Hepatocyte (in vitro differentiated cells): ENCODE results near the gene CD52. TPM values are rescaled to one million over a fixed set of nuclear protein-coding genes. Genes with fewer than 3 reads are reported as not detected.

Source experiments
- DNase-seq: peaks from one replicate; pipeline ENCODE4 v3.0.0-alpha.2; 2016; ENCODE audit warnings: low spot score
- H2AFZ ChIP-seq: fragments of 200-600 bp; sonication (generic); 2 replicates; pipeline ENCODE4 v1.6.0; 2016; ENCODE audit warnings: antibody characterized with exemption, mild to moderate bottlenecking
- H3K27ac ChIP-seq: fragments of 200-600 bp; sonication (generic); 2 replicates; pipeline ENCODE4 v1.5.1; 2016; ENCODE audit warnings: mild to moderate bottlenecking
- H3K27me3 ChIP-seq: fragments of 200-600 bp; sonication (generic); 2 replicates; pipeline ENCODE4 v1.6.1; 2016
- H3K36me3 ChIP-seq: fragments of 200-600 bp; sonication (generic); replicated peaks from 2 replicates; pipeline ENCODE4 v1.5.1; 2016; ENCODE audit warnings: low read depth; ENCODE audit not compliant: insufficient read depth
- H3K4me1 ChIP-seq: fragments of 200-600 bp; sonication (generic); 2 replicates; pipeline ENCODE4 v1.5.1; 2016; ENCODE audit warnings: mild to moderate bottlenecking, moderate library complexity; ENCODE audit not compliant: insufficient read depth
- H3K4me2 ChIP-seq: fragments of 200-600 bp; sonication (generic); 2 replicates; pipeline ENCODE4 v1.6.0; 2016
- H3K4me3 ChIP-seq: fragments of 200-600 bp; sonication (generic); 2 replicates; pipeline ENCODE4 v1.5.1; 2016; ENCODE audit warnings: mild to moderate bottlenecking
- H3K79me2 ChIP-seq: fragments of 200-600 bp; sonication (generic); 2 replicates; pipeline ENCODE4 v1.6.0; 2017; ENCODE audit warnings: mild to moderate bottlenecking
- H3K9me2 ChIP-seq: fragments of 200-600 bp; sonication (generic); replicated peaks from 2 replicates; pipeline ENCODE4 v1.6.0; 2017; ENCODE audit warnings: mild to moderate bottlenecking; ENCODE audit not compliant: insufficient read depth
- H3K9me3 ChIP-seq: fragments of 200-600 bp; sonication (generic); 2 replicates; pipeline ENCODE4 v1.5.1; 2016; ENCODE audit warnings: low read depth, mild to moderate bottlenecking
- H4K20me1 ChIP-seq: fragments of 200-600 bp; sonication (generic); 2 replicates; pipeline ENCODE4 v1.6.0; 2016; ENCODE audit warnings: mild to moderate bottlenecking; ENCODE audit not compliant: insufficient read depth, poor library complexity, severe bottlenecking
- EZH2 ChIP-seq: fragments of 200-600 bp; sonication (generic); IDR thresholded peaks from 2 replicates; pipeline ENCODE4 v1.6.1; 2016; ENCODE audit warnings: antibody characterized with exemption, mild to moderate bottlenecking, borderline replicate concordance
- EZH2phosphoT487 ChIP-seq: fragments of 200-600 bp; sonication (generic); IDR thresholded peaks from one replicate; pipeline ENCODE4 v1.6.1; 2018; ENCODE audit warnings: antibody characterized with exemption, mild to moderate bottlenecking, low read depth, moderate library complexity; ENCODE audit not compliant: unreplicated experiment, severe bottlenecking
- WGBS: methylation state at CpG from one replicate; pipeline ENCODE4 v1.1.6; 2016; ENCODE audit warnings: low lambda C conversion rate; ENCODE audit errors: missing lambda C conversion rate; 5-methylcytosine and 5-hydroxymethylcytosine counted together
- polyA plus RNA-seq: library from polyadenylated mRNA; unstranded; fragments of >200 nt; fragmentation: Nextera tagmentation; extraction: Ambion mirVana; gene quantifications from 2 replicates; pipeline ENCODE4 v1.2.1, GENCODE V29; 2016
- total RNA-seq: library from RNA; depleted of rRNA; stranded (reverse); fragments of >200 nt; gene quantifications from 2 replicates; pipeline ENCODE4 v1.2.3, GENCODE V29; 2014
- TF ChIP-seq, protein P1 (sequence below): fragments of 200-600 bp; sonication (generic); IDR thresholded peaks from 2 replicates; pipeline ENCODE4 v1.5.1; 2016; ENCODE audit warnings: antibody characterized with exemption, mild to moderate bottlenecking; ENCODE audit not compliant: poor library complexity

The CD52 gene
- total and polyA plus RNA-seq, 2 experiments from 2014 or later: 3.9 to 8.1 TPM

DNA sequence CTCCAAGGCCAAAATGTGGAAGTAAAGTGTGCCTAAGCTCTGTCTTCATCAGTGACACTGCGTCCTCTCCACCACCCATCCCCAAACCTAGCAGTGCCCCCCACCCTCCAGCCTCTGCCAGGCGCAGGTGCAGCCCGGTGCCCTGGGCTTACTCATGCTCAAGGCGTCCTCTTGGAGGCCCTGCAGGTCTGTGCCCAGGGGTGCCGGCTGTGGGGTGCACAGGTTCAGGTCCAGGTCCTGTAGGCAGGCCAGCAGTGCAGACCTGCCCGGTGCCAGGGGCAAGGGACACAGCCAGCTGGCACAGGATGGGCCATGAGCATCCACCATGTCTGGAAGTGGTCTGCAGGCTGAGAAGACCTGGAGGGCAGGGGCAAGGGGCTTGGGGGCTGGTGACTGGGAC, 49.7 kb downstream of the CD52 start:
- no peak overlapping the region for H2AFZ ChIP-seq
- TF ChIP-seq EZH2 (no peak), EZH2phosphoT487 (no peak)
- TF ChIP-seq, protein P1, sequence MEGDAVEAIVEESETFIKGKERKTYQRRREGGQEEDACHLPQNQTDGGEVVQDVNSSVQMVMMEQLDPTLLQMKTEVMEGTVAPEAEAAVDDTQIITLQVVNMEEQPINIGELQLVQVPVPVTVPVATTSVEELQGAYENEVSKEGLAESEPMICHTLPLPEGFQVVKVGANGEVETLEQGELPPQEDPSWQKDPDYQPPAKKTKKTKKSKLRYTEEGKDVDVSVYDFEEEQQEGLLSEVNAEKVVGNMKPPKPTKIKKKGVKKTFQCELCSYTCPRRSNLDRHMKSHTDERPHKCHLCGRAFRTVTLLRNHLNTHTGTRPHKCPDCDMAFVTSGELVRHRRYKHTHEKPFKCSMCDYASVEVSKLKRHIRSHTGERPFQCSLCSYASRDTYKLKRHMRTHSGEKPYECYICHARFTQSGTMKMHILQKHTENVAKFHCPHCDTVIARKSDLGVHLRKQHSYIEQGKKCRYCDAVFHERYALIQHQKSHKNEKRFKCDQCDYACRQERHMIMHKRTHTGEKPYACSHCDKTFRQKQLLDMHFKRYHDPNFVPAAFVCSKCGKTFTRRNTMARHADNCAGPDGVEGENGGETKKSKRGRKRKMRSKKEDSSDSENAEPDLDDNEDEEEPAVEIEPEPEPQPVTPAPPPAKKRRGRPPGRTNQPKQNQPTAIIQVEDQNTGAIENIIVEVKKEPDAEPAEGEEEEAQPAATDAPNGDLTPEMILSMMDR: no peak
- H3K4me3 ChIP-seq: no peak overlapping the region
- no peaks in the 10 kb centered on the region for H3K79me2 ChIP-seq
- H3K9me3 ChIP-seq: no peaks in the 10 kb centered on the region
- WGBS: 90% methylated on average over 6 of the region's 6 CpGs
- H3K4me2 ChIP-seq: no peak overlapping the region
- H4K20me1 ChIP-seq: no peaks in the 10 kb centered on the region
- H3K4me1 ChIP-seq: no peaks in the 10 kb centered on the region
- no peaks in the 10 kb centered on the region for H3K27me3 ChIP-seq
- no peaks in the 10 kb centered on the region for H3K36me3 ChIP-seq
- no peak for DNase-seq
- no peak overlapping the region for H3K27ac ChIP-seq
- H3K9me2 ChIP-seq: no peaks in the 10 kb centered on the region

DNA sequence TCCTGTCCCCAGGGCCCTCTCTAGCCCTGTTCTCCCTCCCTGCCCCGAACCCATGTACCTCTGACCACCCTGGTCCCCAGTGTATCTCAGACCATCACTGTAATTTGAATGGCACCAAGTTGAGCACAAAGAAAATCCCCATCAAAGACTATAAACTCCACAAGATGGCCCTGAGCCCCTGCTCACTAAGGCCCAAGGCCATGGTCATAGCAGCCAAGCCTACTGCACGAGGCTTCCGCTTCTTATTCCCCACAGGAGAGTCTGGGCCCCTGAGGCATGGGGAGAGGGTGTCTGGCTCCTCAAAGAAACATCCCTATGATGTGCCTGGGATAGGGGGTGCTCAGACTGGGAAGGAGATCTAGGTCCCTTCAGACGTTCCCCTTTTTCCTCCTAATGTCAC, 50.2 kb downstream of the CD52 start:
- no peak for DNase-seq
- TF ChIP-seq EZH2 (no peak), EZH2phosphoT487 (no peak)
- TF ChIP-seq, protein P1: no peak
- 83% methylated on average over 4 of the region's 4 CpGs for WGBS
- Histone ChIP-seq H3K36me3 (no peaks in the 10 kb centered on the region), H3K9me2 (no peaks in the 10 kb centered on the region), H3K27ac (no peak overlapping the region), H2AFZ (no peak overlapping the region), H3K4me2 (no peak overlapping the region), H3K4me3 (no peak overlapping the region), H3K79me2 (no peaks in the 10 kb centered on the region), H3K9me3 (no peaks in the 10 kb centered on the region), H3K27me3 (no peaks in the 10 kb centered on the region), H4K20me1 (no peaks in the 10 kb centered on the region), H3K4me1 (no peaks in the 10 kb centered on the region)

DNA sequence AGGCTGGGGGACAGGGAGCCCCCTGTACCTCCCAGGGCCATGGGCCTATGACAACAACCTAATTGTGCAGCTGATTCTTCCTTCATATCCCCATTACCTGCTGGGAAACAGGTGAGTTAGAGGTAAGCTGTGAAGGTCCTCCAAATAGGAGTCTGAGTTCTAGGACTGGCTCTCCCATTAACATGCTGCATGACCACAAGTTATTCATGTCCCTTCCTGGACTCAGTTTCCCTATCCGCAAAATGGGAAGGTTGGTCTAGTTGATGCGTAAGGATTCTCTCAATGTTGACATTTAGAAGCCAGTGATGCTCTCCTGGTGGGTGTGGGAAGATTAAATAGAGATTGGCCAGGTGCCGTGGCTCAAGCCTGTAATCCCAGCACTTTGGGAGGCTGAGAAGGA, 50.7 kb downstream of the CD52 start:
- H3K4me2 ChIP-seq: no peak overlapping the region
- H3K36me3 ChIP-seq: no peaks in the 10 kb centered on the region
- no peak for DNase-seq
- no peak overlapping the region for H3K27ac ChIP-seq
- TF ChIP-seq EZH2 (no peak), EZH2phosphoT487 (no peak)
- TF ChIP-seq, protein P1: no peak
- H3K4me1 ChIP-seq: no peaks in the 10 kb centered on the region
- no peaks in the 10 kb centered on the region for H4K20me1 ChIP-seq
- H3K9me3 ChIP-seq: no peaks in the 10 kb centered on the region
- no peak overlapping the region for H3K4me3 ChIP-seq
- H3K27me3 ChIP-seq: no peaks in the 10 kb centered on the region
- H3K79me2 ChIP-seq: no peaks in the 10 kb centered on the region
- no peaks in the 10 kb centered on the region for H3K9me2 ChIP-seq
- WGBS: 91% methylated on average over 3 of the region's 3 CpGs
- H2AFZ ChIP-seq: no peak overlapping the region

Other genes with a start within 250 kb of the CD52 start
- gene PDIK1L, start 206.1 kb upstream of the CD52 start, total RNA-seq: 12.5 and 16.8 TPM in 2 replicates
- 2.6 and 4.4 TPM in 2 replicates for gene PDIK1L, start 206.1 kb upstream of the CD52 start, polyA plus RNA-seq
- 0.10 and 0.16 TPM in 2 replicates for gene FAM110D, start 158.9 kb upstream of the CD52 start, total RNA-seq
- 0.40 and 0.44 TPM in 2 replicates for gene FAM110D, start 158.9 kb upstream of the CD52 start, polyA plus RNA-seq
- not detected in 2 replicates for gene C1orf232, start 149.0 kb upstream of the CD52 start, total RNA-seq
- gene C1orf232, start 149.0 kb upstream of the CD52 start, polyA plus RNA-seq: not detected in 2 replicates
- 20.5 and 25.7 TPM in 2 replicates for gene ZNF593, start 148.1 kb upstream of the CD52 start, total RNA-seq
- 69.1 and 71.8 TPM in 2 replicates for gene ZNF593, start 148.1 kb upstream of the CD52 start, polyA plus RNA-seq
- 0.10 TPM in 1 of 2 replicates, not detected in the other for gene ZNF593OS, start 146.1 kb upstream of the CD52 start, total RNA-seq
- 0.45 and 2.1 TPM in 2 replicates for gene ZNF593OS, start 146.1 kb upstream of the CD52 start, polyA plus RNA-seq
- gene CNKSR1, start 140.5 kb upstream of the CD52 start, total RNA-seq: 13.3 and 18.1 TPM in 2 replicates
- 31.4 and 38.6 TPM in 2 replicates for gene CNKSR1, start 140.5 kb upstream of the CD52 start, polyA plus RNA-seq
- gene CATSPER4, start 127.4 kb upstream of the CD52 start, total RNA-seq: not detected in 2 replicates
- gene CATSPER4, start 127.4 kb upstream of the CD52 start, polyA plus RNA-seq: 0.07 TPM in 1 of 2 replicates, not detected in the other
- 11.4 and 14.6 TPM in 2 replicates for gene CEP85, start 83.8 kb upstream of the CD52 start, total RNA-seq
- 12.4 and 15.3 TPM in 2 replicates for gene CEP85, start 83.8 kb upstream of the CD52 start, polyA plus RNA-seq
- gene SH3BGRL3, start 37.9 kb upstream of the CD52 start, total RNA-seq: 35.9 and 36.6 TPM in 2 replicates
- gene SH3BGRL3, start 37.9 kb upstream of the CD52 start, polyA plus RNA-seq: 411 and 420 TPM in 2 replicates
- 3.1 and 6.9 TPM in 2 replicates for gene UBXN11, start 11.3 kb upstream of the CD52 start, total RNA-seq
- gene UBXN11, start 11.3 kb upstream of the CD52 start, polyA plus RNA-seq: 17.1 and 34.0 TPM in 2 replicates
- 7.1 and 15.6 TPM in 2 replicates for gene CRYBG2, start 36.2 kb downstream of the CD52 start, total RNA-seq
- 20.1 and 21.6 TPM in 2 replicates for gene CRYBG2, start 36.2 kb downstream of the CD52 start, polyA plus RNA-seq
- gene ZNF683, start 54.8 kb downstream of the CD52 start, total RNA-seq: not detected in 2 replicates
- not detected in 2 replicates for gene ZNF683, start 54.8 kb downstream of the CD52 start, polyA plus RNA-seq
- 0.43 and 0.64 TPM in 2 replicates for gene LIN28A, start 92.9 kb downstream of the CD52 start, total RNA-seq
- gene LIN28A, start 92.9 kb downstream of the CD52 start, polyA plus RNA-seq: 0.13 and 0.23 TPM in 2 replicates
- gene DHDDS, start 114.4 kb downstream of the CD52 start, total RNA-seq: 34.2 and 42.9 TPM in 2 replicates
- 44.9 and 53.9 TPM in 2 replicates for gene DHDDS, start 114.4 kb downstream of the CD52 start, polyA plus RNA-seq
- 214 and 215 TPM in 2 replicates for gene HMGN2, start 154.5 kb downstream of the CD52 start, total RNA-seq
- gene HMGN2, start 154.5 kb downstream of the CD52 start, polyA plus RNA-seq: 467 and 520 TPM in 2 replicates
- 30.6 and 36.2 TPM in 2 replicates for gene RPS6KA1, start 211.8 kb downstream of the CD52 start, total RNA-seq
- gene RPS6KA1, start 211.8 kb downstream of the CD52 start, polyA plus RNA-seq: 27.1 and 30.2 TPM in 2 replicates